Lung (tissue), 12 donors: ENCODE data around the gene MAPKAP1. TPM values are rescaled to one million over a fixed set of nuclear protein-coding genes. Genes with fewer than 3 reads are reported as not detected.

ENCODE experiments used
- ATAC-seq: fragments of 200-7000 bp; cut with Tn5 transposase; one replicate; pipeline ENCODE4 v1.9.1; 2020; ENCODE audit warnings: moderate number of reproducible peaks; ENCODE audit not compliant: insufficient read depth, low FRiP score
- DNase-seq, 3 donors: peaks; one replicate each; pipeline ENCODE4 v3.0.0-alpha.2; 2013 to 2017
- H3K27ac ChIP-seq, 2 donors: one replicate each; pipeline ENCODE4 v1.5.1; 2013; ENCODE audit warnings: mild to moderate bottlenecking in 2 of 2, moderate library complexity in 2 of 2, control low read depth in 1 of 2, inconsistent platforms in 1 of 2, low read depth in 1 of 2, low read length in 1 of 2
- H3K27me3 ChIP-seq, 3 donors: one replicate each; pipeline ENCODE4 v1.5.1; 2013; ENCODE audit warnings: low read length in 2 of 3; ENCODE audit not compliant: control insufficient read depth in 3 of 3, insufficient read depth in 3 of 3
- H3K36me3 ChIP-seq, 4 donors: one replicate each; pipeline ENCODE4 v1.5.1; 2013; ENCODE audit warnings: low read length in 4 of 4, mild to moderate bottlenecking in 1 of 4, moderate library complexity in 1 of 4; ENCODE audit not compliant: control insufficient read depth in 4 of 4, insufficient read depth in 4 of 4
- H3K4me1 ChIP-seq, 5 donors: one replicate each; pipeline ENCODE4 v1.5.1; 2013; ENCODE audit warnings: low read length in 5 of 5, mild to moderate bottlenecking in 2 of 5, moderate library complexity in 1 of 5; ENCODE audit not compliant: control insufficient read depth in 5 of 5, insufficient read depth in 5 of 5
- H3K4me3 ChIP-seq: one replicate; pipeline ENCODE4 v1.5.1; 2013; ENCODE audit warnings: mild to moderate bottlenecking, control low read depth, moderate library complexity
- H3K9ac ChIP-seq, 2 donors: one replicate each; pipeline ENCODE4 v1.5.1; 2013; ENCODE audit warnings: low read length in 2 of 2, control low read depth in 1 of 2; ENCODE audit not compliant: insufficient read depth in 1 of 2
- H3K9me3 ChIP-seq, 4 donors: one replicate each; pipeline ENCODE4 v1.5.1; 2013; ENCODE audit warnings: low read length in 3 of 4, mild to moderate bottlenecking in 1 of 4, moderate library complexity in 1 of 4; ENCODE audit not compliant: control insufficient read depth in 4 of 4, insufficient read depth in 3 of 4
- WGBS, 2 donors: extraction: QIAGEN DNeasy Blood & Tissue Kit; methylation state at CpG; one replicate each; pipeline ENCODE4 v1.1.7; 2013; 5-methylcytosine and 5-hydroxymethylcytosine counted together
- polyA plus RNA-seq, 2 donors: library from polyadenylated mRNA; stranded (reverse); fragments of 200-250 nt; gene quantifications; one replicate each; pipeline ENCODE4 v1.2.1, GENCODE V29; 2013
- total RNA-seq, 2 donors: library from RNA; depleted of rRNA in 1 of 2; stranded (reverse); fragments of >200 nt in 1 of 2; gene quantifications; one replicate each; pipeline ENCODE4 v1.2.1, GENCODE V29; 2014 to 2021
- TF ChIP-seq, protein P1 (sequence below): IDR thresholded peaks from 2 replicates; pipeline ENCODE4 v1.5.1; 2012; ENCODE audit warnings: mild to moderate bottlenecking; ENCODE audit errors: control extremely low read depth, extremely low read depth
- donor health status: control.
- donor health status: control.
- donor health status: Bipolar disorder and iron deficiency.
- donor health status: healthy.
- donor health status: DM: yes; HTN: yes; CAD: no.

Gene MAPKAP1
- total and polyA plus RNA-seq, 4 donors, result 53.0 to 83.3 (median 66.7) TPM

- Histone ChIP-seq H3K9ac (no peak overlapping the region), H3K4me1 (peaks cover 0 to 11% (median 0%) of the 10 kb centered on the region in 5 donors), H3K27me3 (no peaks in the 10 kb centered on the region), H3K36me3 (peaks cover 0 to 2% (median 0%) of the 10 kb centered on the region in 4 donors), H3K4me3 (no peak overlapping the region), H3K9me3 (no peaks in the 10 kb centered on the region), H3K27ac (no peak overlapping the region)
- TF ChIP-seq, protein P1, sequence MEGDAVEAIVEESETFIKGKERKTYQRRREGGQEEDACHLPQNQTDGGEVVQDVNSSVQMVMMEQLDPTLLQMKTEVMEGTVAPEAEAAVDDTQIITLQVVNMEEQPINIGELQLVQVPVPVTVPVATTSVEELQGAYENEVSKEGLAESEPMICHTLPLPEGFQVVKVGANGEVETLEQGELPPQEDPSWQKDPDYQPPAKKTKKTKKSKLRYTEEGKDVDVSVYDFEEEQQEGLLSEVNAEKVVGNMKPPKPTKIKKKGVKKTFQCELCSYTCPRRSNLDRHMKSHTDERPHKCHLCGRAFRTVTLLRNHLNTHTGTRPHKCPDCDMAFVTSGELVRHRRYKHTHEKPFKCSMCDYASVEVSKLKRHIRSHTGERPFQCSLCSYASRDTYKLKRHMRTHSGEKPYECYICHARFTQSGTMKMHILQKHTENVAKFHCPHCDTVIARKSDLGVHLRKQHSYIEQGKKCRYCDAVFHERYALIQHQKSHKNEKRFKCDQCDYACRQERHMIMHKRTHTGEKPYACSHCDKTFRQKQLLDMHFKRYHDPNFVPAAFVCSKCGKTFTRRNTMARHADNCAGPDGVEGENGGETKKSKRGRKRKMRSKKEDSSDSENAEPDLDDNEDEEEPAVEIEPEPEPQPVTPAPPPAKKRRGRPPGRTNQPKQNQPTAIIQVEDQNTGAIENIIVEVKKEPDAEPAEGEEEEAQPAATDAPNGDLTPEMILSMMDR, result no peak
- DNase-seq (no peak), ATAC-seq (no peak)
- WGBS, 2 donors, result 87 to 92% methylated on average over 3 of the region's 3 CpGs
These were observed 276.0 kb downstream of the MAPKAP1 start for GRCh38 chr9:125431012-125431305.

DNA sequence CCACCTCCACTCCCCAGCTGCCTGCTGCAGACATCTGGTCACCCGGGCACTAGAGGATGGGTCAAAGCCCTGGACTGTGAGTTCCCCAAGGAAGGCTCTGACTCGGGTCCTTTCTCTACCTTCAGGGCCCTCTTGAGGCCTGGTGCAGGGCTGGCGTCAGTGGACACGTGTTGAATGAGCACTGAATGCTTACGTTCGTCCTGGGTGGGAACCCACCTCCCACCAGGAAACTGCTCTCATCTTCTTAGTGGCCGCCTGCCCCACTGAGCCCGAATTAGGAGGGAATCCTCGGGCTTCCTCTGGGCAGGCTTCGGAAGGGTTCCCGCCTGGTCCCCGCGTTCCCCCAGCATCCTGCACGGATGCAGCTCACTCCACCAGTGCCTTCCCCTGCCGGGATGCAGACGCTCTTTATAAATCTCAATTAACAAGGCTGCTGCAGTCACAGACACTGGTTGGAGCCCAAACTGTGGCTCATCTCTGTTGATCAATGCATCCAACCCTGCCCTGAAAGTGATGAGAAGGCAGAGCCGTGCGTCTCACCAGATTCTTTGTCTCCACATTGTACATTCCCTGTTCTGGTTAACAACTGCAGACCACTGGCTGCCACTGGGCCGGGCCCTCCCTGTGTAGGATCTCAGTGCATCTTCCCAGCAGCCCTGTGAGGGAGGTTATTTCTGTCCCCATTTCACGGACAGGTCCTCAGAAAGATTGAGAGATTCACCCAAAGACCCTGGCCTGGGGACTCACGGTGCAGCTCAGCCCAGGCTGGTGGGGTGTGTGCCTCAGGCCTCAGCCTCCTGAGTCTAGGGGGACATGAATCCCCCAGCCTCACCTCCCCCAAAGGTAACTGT, 276.6 kb downstream of the MAPKAP1 start:
- H3K9ac ChIP-seq, result no peak overlapping the region
- ATAC-seq (no peak), DNase-seq (no peak)
- H3K36me3 ChIP-seq, result no peaks in the 10 kb centered on the region
- TF ChIP-seq, protein P1, result no peak
- 89 to 92% methylated on average over 21 of the region's 21 CpGs for WGBS, 2 donors
- no peaks in the 10 kb centered on the region for H3K9me3 ChIP-seq
- H3K27ac ChIP-seq, result no peak overlapping the region
- H3K27me3 ChIP-seq, result no peaks in the 10 kb centered on the region
- H3K4me3 ChIP-seq, result no peak overlapping the region
- H3K4me1 ChIP-seq, result peaks cover 0 to 16% (median 0%) of the 10 kb centered on the region in 5 donors

- no peak overlapping the region for H3K4me3 ChIP-seq
- DNase-seq, result no peak
- H3K9me3 ChIP-seq, result no peaks in the 10 kb centered on the region
- H3K36me3 ChIP-seq, result no peaks in the 10 kb centered on the region
- TF ChIP-seq, protein P1, result no peak
- no peak overlapping the region for H3K9ac ChIP-seq
- no peaks in the 10 kb centered on the region for H3K27me3 ChIP-seq
- ATAC-seq, result no peak
- WGBS, 2 donors, result 94% methylated on average over 20 of the region's 20 CpGs
- peaks cover 0 to 24% (median 0%) of the 10 kb centered on the region in 5 donors for H3K4me1 ChIP-seq
- H3K27ac ChIP-seq, result no peak overlapping the region
These were observed 277.4 kb downstream of the MAPKAP1 start for GRCh38 chr9:125429476-125430160.
